ENCODE data around the gene ZNF549.

DNA sequence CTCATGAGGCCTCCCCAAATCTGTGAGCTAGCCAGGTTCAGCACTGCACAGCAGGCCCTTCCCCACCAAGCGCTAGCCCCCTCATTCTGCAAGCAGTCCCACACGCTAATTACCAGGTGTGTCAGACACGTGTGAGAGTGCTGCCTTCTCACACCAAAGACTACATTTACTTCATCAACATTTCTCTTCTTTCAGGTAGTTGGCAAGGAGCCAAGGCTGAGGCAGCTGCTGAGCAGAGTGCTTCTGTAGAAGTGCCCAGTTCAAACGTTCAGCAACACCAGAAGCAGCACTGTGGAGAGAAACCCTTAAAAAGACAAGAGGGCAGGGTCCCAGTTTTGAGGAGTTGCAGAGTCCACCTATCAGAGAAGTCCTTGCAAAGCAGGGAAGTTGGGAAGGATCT is 21.0 kb upstream of the ZNF549 start:
- TF ChIP-seq, protein P1, sequence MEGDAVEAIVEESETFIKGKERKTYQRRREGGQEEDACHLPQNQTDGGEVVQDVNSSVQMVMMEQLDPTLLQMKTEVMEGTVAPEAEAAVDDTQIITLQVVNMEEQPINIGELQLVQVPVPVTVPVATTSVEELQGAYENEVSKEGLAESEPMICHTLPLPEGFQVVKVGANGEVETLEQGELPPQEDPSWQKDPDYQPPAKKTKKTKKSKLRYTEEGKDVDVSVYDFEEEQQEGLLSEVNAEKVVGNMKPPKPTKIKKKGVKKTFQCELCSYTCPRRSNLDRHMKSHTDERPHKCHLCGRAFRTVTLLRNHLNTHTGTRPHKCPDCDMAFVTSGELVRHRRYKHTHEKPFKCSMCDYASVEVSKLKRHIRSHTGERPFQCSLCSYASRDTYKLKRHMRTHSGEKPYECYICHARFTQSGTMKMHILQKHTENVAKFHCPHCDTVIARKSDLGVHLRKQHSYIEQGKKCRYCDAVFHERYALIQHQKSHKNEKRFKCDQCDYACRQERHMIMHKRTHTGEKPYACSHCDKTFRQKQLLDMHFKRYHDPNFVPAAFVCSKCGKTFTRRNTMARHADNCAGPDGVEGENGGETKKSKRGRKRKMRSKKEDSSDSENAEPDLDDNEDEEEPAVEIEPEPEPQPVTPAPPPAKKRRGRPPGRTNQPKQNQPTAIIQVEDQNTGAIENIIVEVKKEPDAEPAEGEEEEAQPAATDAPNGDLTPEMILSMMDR (IDR thresholded peaks at IDR 0.05; ENCODE audit: low read depth, low read length, poor library complexity, severe bottlenecking): no peak
- no peak for TF ChIP-seq EZH2phosphoT487 (IDR thresholded peaks at IDR 0.05; ENCODE audit: borderline replicate concordance, low read length)

Measured in DOHH2 (cell line).